ENCODE measurements around the gene DTNBP1.

DNA sequence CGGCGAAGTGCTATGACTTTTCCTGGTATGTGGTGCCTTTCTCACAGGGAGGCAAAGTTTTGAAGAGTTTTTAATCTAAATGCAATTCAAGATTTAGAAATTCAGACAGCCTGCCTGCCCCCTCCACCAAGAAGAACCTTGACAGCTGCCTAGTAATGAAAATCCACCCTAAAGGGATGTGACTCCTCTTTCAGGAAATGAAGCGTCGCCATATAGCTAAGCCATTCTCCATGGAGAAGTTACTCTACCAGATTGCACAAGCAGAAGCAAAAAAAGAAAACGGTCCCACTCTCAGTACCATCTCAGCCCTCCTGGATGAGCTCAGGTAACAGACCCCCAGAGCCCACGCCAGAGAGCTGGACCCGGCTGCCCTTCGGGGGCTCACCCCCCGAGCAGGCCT lies 150.1 kb downstream of the DTNBP1 start:
- TF ChIP-seq, protein P1, sequence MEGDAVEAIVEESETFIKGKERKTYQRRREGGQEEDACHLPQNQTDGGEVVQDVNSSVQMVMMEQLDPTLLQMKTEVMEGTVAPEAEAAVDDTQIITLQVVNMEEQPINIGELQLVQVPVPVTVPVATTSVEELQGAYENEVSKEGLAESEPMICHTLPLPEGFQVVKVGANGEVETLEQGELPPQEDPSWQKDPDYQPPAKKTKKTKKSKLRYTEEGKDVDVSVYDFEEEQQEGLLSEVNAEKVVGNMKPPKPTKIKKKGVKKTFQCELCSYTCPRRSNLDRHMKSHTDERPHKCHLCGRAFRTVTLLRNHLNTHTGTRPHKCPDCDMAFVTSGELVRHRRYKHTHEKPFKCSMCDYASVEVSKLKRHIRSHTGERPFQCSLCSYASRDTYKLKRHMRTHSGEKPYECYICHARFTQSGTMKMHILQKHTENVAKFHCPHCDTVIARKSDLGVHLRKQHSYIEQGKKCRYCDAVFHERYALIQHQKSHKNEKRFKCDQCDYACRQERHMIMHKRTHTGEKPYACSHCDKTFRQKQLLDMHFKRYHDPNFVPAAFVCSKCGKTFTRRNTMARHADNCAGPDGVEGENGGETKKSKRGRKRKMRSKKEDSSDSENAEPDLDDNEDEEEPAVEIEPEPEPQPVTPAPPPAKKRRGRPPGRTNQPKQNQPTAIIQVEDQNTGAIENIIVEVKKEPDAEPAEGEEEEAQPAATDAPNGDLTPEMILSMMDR (IDR thresholded peaks at IDR 0.05): no peak
- no peak for TF ChIP-seq POLR2A (IDR thresholded peaks at IDR 0.05)
- TF ChIP-seq POLR2AphosphoS5 (IDR thresholded peaks at IDR 0.05): no peak

All from breast epithelium (tissue), 3 donors.